ENCODE results near the gene ACAD11.

ACAD11 gene

GRCh38 chr3:132654190-132654589, 5.4 kb downstream of the ACAD11 start:
- DNase-seq (ENCODE audit: low read depth): no peak
- TF ChIP-seq CTCF (conservative IDR thresholded peaks at IDR 0.05; ENCODE audit: low read depth, low read length): no peak
- no peak overlapping the region for H3K4me3 ChIP-seq (ENCODE audit: low read length)

- DNase-seq (ENCODE audit: low read depth): no peak
- no peak overlapping the region for H3K4me3 ChIP-seq (ENCODE audit: low read length)
- TF ChIP-seq CTCF (conservative IDR thresholded peaks at IDR 0.05; ENCODE audit: low read depth, low read length): no peak
These were observed 6.9 kb downstream of the ACAD11 start for GRCh38 chr3:132652640-132653270.

GRCh38 chr3:132650153-132650552, 9.5 kb downstream of the ACAD11 start:
- no peak overlapping the region for H3K4me3 ChIP-seq (ENCODE audit: low read length)
- no peak for DNase-seq (ENCODE audit: low read depth)
- TF ChIP-seq CTCF (conservative IDR thresholded peaks at IDR 0.05; ENCODE audit: low read depth, low read length): no peak

GRCh38 chr3:132645058-132645457, 14.6 kb downstream of the ACAD11 start:
- H3K4me3 ChIP-seq (ENCODE audit: low read length): no peak overlapping the region
- no peak for TF ChIP-seq CTCF (conservative IDR thresholded peaks at IDR 0.05; ENCODE audit: low read depth, low read length)
- DNase-seq (ENCODE audit: low read depth): no peak

GRCh38 chr3:132643366-132643765, 16.2 kb downstream of the ACAD11 start:
- TF ChIP-seq CTCF (conservative IDR thresholded peaks at IDR 0.05; ENCODE audit: low read depth, low read length): no peak
- DNase-seq (ENCODE audit: low read depth): no peak
- H3K4me3 ChIP-seq (ENCODE audit: low read length): no peak overlapping the region

GRCh38 chr3:132642539-132642847, 17.1 kb downstream of the ACAD11 start:
- DNase-seq (ENCODE audit: low read depth): no peak

More at GRCh38 chr3:132642539-132642847, 17.1 kb downstream of the ACAD11 start:
- no peak overlapping the region for H3K4me3 ChIP-seq (ENCODE audit: low read length)
- no peak for TF ChIP-seq CTCF (conservative IDR thresholded peaks at IDR 0.05; ENCODE audit: low read depth, low read length)

All from retinal pigment epithelial cell (primary cell).